Measurements from ENCODE around the gene MPDZ.
A peak's percentile ranks its signal among the peaks of the same experiment; 100 is the strongest.
"Not testable (repeated sequence)": the region's sequence is repeated elsewhere in the genome, so short reads cannot be mapped to it uniquely, and the experiment has no call there.

The MPDZ gene

DNA sequence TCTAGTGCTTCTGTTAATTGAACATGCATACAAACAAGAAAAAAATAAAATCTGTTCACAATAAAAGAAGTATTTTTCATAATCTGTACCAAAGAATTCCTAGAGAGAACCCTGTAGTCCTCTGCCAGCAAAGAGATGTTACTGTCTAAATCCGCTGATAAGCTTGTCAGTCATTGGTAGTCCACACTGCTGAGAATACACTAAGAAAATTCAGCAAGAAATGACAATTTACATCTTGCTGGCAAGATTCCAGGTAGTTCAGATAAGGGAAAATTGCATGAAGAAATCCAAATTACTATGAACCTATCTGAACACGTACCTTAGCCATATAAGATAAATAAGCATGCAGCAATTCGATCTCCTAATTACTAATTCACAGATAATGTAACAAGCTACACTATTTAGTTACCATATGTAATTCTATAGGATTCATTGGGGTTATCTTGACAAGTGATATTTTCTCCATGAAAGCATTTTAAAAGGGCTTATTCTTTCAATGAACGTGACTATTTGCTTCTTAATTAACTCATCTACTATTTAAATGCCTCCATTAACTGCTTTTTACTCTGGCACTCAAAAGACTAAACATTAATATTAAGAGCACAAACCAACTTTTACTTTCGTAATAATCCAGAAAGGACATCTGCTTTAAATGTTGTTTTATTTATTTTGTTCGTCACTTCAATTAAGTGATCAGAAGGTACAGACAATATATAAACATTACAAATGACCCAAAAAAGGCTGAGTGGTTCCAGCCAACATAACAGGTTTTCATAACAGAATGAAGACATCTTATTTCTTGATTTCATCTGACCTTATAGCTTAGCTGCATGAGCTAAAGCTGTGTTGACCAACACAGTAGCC is 9.7 kb downstream of the MPDZ start:
- DNase-seq (ENCODE audit: low read depth): no peak

DNA sequence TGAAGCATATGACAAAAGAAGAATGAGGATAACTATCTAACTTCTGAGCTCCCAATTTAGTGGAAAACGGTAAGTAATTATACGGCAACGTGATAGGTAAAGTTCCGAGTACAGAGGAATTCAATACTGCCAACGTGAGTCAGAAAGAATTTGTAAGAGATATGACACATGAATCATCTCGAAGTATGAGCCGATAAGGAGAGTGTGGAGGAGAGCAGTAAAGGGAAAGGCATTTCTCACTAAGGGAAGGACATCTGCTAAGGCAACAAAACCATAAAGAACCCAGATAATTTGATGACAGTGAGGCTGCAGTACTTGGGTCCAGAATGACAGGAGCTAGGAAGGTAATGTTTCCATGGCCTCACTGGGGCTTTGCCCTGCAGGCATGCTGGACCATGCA is 11.0 kb downstream of the MPDZ start:
- DNase-seq (ENCODE audit: low read depth): no peak
- no peak overlapping the region for H3K4me3 ChIP-seq (ENCODE audit: low read depth, low read length)

More for the DNA sequence above, 9.7 kb downstream of the MPDZ start:
- H3K4me3 ChIP-seq (ENCODE audit: low read depth, low read length): no peak overlapping the region

DNA sequence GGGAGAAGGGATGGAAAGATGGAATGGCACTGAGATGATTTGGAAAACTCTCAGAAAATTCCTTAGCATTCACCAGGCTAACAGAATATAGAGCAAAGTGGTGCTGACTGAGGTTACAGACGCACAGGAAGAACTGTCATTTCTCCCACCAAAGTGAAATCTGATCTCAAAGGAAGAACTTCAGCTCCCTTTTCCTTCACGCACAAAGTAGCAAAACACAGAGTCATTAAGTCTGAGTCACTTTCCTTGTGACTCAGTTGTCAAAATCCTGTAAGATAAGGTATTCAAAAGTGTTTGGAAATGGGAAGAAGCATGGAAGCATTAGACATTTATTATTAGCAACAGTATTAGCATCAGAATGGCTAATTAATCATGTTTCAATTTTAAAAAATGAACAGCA is 11.7 kb downstream of the MPDZ start:
- H3K4me3 ChIP-seq (ENCODE audit: low read depth, low read length): no peak overlapping the region
- peak; percentile 83 for DNase-seq (ENCODE audit: low read depth)

DNA sequence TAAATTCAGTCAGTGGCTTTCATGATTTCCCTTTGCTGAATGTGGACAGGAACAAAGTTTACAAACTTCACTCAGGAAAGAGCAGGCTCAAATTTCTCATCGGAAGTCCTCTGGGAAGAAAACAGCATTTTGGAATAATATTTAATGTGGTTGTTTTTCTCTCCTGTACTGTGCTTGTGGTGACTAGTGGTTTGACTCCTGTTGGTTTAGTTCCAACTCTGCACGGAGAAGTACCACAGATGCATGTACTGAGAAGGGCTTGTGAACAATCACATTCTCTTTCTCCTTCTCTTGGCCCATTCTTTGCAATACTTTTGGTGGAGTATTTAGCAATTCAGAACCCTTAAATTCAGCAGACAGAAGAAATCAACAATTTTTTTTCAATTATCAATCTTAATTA is 13.3 kb downstream of the MPDZ start:
- no peak overlapping the region for H3K4me3 ChIP-seq (ENCODE audit: low read depth, low read length)
- peak; percentile 84 for DNase-seq (ENCODE audit: low read depth)

DNA sequence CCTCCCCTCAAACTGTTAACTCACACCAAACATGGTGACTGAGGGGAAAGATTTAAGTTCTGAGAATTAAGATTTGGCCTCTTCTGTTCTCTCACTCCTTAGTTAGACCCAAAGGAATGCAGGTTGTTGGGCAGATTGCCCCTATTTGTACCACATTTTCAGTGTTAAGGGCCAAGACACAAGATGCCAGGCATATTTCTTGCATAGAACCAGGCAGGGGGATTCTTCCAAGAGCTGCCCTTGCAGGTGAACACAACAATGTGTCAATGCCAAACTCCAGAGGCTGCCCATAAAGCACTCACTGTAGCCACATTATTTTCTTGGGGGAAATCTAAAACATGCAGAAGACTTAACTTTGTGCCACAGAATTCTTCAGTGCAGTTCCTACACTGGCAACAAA is 14.7 kb downstream of the MPDZ start:
- DNase-seq (ENCODE audit: low read depth): no peak

DNA sequence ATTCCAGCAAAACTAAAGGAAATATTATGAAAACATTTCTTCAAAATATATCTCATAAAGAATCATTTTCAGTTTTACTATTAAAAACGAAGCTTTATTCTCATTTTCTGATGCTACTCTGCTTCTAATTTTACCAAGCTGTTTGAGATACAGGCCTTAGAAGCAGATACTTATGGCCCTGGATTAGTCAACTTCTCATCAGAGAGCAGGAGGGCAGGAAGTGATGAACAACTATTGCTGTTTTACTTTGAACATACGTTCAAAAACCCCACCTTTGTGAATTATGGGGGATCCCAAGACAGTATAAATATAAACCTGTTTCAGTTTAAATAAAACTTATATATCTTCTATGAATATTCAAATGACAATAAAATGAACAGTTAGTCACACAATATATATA is 16.0 kb downstream of the MPDZ start:
- no peak overlapping the region for H3K4me3 ChIP-seq (ENCODE audit: low read depth, low read length)
- no peak for DNase-seq (ENCODE audit: low read depth)

More for the DNA sequence above, 14.7 kb downstream of the MPDZ start:
- no peak overlapping the region for H3K4me3 ChIP-seq (ENCODE audit: low read depth, low read length)

DNA sequence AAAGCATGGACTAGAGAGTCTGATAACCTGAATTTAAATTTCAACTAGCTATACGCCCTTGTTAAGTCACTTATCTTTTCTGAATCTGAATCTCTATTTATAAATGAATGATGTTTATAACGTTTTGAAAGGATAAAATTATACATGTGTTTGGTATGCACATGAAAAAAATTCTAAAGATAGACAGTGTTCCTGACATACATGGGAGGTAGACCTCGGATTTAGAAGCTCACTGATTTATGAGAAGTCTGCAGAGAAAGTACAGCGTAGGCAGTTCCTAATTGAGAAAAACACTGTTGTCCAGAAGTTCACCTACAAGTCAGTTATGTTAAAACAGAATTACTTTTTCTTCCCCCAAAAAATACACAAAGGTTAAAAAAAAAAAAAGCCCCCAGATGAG is 26.6 kb downstream of the MPDZ start:
- no peak for DNase-seq (ENCODE audit: low read depth)

DNA sequence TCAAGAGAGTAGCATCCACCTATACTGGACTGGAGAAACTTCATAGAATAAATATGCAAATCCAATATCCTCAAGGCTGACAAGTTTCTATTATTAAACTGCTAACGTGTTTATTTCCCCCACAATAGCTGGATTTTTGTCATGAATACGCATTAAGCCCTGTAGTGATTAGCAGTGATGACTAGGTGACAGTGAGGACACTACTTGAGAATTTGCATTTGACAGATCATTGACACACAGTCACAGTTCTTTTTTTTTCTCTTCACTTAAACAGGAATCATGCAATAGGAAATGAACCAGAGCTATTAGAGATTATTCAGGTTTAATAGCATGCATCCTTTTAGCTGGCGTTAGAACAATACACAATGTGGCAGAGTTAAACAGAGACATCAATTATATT is 35.3 kb downstream of the MPDZ start:
- H3K4me3 ChIP-seq (ENCODE audit: low read depth, low read length): no peak overlapping the region

More for the DNA sequence above, 26.6 kb downstream of the MPDZ start:
- H3K4me3 ChIP-seq (ENCODE audit: low read depth, low read length): no peak overlapping the region

DNA sequence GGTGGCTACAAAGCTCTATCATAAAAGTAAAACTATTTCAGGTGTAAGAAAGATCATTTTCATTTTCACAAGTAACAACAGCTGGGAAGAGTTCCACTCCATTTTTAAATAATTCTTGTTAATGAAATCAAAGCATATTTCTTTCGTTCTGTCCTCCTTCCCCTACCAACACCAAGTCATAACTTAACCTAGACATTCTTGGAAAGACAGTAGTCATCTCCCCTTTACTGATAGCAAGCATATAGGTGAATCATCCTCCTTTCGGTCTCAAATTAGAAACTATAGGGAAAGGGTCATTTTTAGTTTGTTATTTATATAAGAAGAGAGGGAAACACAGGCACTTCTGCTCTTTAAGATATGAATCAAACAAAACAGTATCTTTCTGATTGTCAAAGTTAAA is 38.2 kb downstream of the MPDZ start:
- no peak for DNase-seq (ENCODE audit: low read depth)
- H3K4me3 ChIP-seq (ENCODE audit: low read depth, low read length): no peak overlapping the region

More for the DNA sequence above, 35.3 kb downstream of the MPDZ start:
- DNase-seq (ENCODE audit: low read depth): no peak

DNA sequence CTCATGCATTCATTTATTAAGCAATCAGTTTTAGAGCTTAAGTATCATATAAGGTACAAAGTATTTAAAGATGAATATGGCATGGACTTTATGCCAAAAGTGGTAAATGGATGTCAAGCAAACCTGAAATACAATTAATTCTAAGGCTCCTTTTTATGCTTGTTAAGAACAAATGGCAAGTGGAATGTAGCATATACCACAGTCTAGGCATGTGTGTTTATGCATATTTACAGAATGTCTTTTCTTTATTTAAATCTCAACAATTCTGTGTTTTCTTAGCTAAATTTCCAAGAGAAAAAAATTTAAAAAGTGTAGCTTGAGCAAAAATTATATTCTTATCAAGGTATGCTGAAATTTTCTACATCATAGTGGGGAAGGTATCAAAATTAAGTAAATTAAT is 39.8 kb downstream of the MPDZ start:
- DNase-seq (ENCODE audit: low read depth): no peak
- H3K4me3 ChIP-seq (ENCODE audit: low read depth, low read length): no peak overlapping the region

DNA sequence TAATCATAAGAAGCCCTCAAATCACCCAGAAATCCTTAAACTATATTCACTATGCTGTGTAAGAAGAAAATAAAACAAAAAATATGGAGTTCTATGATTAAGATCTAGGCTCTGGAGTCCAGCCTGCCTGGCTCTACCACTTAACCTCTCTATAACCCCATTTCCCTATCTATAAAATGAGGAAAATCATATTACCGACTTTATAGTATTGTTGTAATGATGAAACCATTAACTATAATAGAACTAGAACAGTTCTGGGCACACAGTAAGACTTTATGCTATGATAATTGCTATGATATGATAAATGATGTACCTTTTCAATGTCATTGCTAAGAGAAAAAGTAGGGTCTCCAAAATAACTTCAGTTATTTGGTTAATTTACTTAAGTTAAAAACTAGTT is 40.3 kb downstream of the MPDZ start:
- H3K4me3 ChIP-seq (ENCODE audit: low read depth, low read length): no peak overlapping the region
- DNase-seq (ENCODE audit: low read depth): no peak

DNA sequence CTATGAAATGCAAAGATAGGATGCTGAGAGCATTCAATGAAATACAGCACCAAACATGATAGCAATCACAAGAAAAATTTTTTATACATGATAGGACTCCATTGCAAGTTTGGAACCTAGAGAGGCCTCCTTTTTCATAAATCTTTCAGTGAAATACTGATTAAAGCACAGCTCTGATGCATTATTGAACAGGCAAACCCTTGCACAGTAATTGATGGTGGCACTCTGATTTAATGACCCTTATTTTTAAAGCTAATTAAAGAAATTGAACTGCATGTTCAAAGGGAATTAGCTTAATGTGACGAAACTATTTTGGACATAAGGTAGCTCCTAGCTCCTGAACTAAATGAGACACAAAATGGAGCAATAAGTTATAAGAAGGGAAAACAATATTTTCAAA is 44.6 kb downstream of the MPDZ start:
- DNase-seq (ENCODE audit: low read depth): no peak
- H3K4me3 ChIP-seq (ENCODE audit: low read depth, low read length): no peak overlapping the region

DNA sequence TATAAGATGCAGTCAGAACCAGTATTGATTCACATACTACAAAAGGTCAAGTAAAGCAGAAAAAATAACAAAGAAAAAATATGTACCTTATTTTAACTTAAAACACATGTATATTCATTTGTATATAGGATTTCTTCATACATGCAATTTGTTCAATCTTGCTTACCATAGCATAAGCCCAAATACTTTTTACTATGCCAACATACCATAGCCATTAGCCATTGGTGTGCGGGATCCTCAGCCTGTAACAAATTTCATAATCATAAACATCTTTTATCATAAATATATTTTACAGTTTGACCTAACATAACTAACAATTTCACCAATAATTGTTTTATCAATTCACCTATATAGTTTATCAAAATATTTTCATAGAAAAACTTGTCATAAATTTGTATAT is 51.1 kb downstream of the MPDZ start:
- H3K4me3 ChIP-seq (ENCODE audit: low read depth, low read length): no peak overlapping the region
- no peak for DNase-seq (ENCODE audit: low read depth)

DNA sequence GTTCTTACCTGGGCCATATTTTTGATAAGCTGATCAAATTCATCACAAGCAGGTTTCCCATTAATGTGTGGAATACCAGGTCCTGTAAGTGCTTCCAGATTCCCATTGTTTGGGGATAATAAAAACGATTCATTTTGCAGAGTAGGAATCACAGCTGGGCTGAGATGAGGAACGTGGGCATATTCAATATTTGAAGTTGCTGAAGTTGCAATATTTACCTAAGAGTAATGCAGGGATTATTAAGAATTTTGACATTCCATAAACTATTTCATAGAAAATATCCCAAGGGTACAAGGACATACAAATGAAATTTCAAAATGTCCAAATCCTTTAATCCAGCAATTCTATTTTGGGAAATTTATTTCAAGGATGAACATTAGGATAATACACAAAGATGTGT is 55.1 kb downstream of the MPDZ start:
- H3K4me3 ChIP-seq (ENCODE audit: low read depth, low read length): no peak overlapping the region

DNA sequence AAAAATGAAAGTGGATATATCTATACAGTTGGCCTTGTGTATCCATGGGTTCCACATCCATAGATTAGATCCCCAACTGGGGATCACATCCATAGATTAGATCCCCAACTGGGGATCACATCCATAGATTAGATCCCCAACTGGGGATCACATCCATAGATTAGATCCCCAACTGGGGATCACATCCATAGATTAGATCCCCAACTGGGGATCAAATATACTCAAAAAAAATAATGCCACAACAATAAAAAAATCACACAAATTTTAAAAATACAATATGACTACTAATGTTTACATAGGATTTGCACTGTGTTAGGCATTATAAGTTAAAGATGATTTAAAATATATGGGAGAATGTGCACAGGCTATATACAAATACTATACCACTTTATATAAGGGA is 56.8 kb downstream of the MPDZ start:
- not testable (repeated sequence) for DNase-seq (ENCODE audit: low read depth); H3K4me3 ChIP-seq (ENCODE audit: low read depth, low read length)

More for the DNA sequence above, 55.1 kb downstream of the MPDZ start:
- no peak for DNase-seq (ENCODE audit: low read depth)

DNA sequence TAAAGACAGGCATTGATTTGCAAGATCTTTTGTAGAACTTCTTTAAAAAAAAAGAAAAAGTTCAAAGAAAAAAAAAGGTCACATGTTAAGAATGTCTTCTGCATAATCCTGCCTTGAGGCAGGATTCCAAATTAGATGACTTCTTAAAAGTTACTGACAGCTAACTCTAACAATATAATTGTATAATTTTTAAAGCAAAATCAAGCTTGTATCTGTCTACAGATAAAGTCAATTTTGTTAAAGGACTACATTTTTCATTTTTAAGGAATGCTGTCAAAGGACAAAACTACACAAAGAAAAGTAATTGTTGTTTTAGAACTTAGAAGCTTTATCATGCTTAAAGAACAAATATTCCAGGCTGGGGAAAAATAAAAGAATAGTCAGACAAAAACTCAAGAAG is 57.8 kb downstream of the MPDZ start:
- DNase-seq (ENCODE audit: low read depth): no peak
- H3K4me3 ChIP-seq (ENCODE audit: low read depth, low read length): no peak overlapping the region

DNA sequence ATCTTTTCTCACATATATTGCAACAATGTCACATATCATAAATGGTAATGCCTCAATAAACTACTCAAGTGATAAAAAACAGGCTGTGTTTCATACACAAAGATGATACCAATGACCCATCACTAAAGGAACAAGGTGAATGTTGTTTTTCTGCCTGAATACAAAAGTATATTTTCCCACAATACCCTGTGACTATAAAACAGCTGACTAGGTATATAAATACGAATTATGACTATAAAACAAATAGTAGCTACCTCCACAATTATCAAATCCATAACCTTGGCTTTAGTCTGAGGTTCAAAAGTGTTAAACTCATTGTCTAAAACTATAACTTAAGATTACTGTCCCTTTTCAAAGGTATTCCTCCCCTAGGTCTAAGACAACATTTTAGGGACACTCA is 58.7 kb downstream of the MPDZ start:
- no peak for DNase-seq (ENCODE audit: low read depth)
- no peak overlapping the region for H3K4me3 ChIP-seq (ENCODE audit: low read depth, low read length)

DNA sequence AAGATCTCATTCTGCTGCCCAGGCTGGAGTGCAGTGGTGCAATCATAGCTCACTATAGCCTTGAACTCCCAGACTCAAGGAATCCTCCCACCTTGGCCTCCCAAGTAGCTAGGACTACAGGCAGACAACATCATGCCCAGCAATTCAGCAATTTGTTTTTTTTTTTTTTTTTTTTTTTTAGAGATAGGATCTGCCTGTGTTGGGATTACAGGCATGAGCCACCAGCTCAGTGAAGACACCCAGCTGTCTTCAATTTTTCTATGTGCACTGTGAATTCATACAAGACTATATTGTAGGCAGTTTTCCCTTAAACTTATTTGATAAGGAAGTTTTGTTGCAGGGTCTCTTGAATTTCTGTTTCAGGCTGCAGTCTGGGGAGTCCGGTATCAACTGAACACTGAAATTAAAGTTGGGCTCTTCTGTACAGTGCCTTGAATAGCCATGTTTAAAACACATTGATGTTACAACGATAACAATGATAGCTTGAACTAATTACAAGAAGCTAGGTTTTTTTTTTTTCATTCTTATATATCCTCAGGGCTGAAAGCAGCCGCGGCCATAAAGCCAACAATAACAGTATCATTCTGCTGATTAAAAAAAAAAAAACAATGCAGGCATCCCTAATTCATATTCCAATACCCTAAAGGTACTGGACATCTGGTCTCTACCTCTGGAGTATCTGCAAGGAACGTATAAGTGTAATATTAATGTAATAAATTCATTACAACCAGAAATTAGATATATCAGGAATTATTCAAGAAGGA is 63.5 kb downstream of the MPDZ start:
- DNase-seq (ENCODE audit: low read depth): no peak
- no peak overlapping the region for H3K4me3 ChIP-seq (ENCODE audit: low read depth, low read length)

DNA sequence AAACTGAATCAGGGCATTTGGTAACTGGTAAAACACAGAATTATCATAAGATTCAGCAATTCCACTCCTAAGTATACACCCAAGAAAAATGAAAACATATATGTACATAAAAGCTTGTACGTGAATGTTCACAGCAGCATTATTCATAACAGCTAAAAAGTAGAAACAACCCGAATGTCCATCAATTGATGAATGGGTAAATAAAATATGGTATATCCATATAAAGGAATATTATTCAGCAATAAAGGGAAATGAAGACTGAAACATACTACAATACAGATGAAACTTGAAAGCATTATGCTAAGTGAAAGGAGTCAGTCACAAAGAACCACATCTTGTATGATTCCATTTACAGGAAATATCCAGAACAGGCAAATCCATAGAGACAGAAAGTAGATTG is 65.5 kb downstream of the MPDZ start:
- DNase-seq (ENCODE audit: low read depth): no peak
- H3K4me3 ChIP-seq (ENCODE audit: low read depth, low read length): no peak overlapping the region

DNA sequence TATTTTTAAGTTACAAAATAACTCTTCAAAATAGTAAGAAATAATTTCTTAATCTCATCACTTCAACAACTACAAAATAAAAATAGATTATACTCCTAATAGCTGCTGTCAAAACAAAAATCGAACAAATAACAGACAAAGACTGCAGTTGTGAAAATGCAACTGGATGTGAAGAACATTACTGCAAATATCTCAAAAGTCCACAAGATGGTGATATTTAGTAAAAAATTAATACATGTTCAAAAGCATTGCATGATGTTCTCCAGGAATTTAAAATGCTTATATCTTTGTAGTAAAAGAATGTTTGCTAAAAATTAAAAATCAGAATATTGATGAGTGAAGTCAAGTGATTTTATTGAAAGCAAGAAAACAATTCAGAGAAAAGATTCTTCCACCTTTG is 66.2 kb downstream of the MPDZ start:
- no peak for DNase-seq (ENCODE audit: low read depth)
- H3K4me3 ChIP-seq (ENCODE audit: low read depth, low read length): no peak overlapping the region

DNA sequence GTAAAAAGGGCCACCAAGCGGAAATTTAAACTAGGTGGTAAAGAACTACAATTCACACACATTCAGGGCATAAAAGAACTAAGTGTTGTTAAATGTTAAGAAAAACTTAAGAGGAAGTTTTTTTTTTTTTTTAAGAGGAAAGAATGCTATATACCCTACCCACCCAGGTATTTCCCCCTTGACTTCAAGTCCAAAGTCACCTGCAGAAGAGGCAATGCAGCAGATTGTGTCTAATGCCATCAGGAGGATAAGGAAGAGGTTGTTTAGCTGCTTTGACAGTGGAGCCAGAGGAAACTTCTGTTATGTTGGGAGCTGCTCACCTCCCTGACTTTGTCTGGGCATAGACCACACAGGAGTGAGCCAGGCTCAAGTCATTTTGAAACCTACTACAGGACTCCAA is 69.2 kb downstream of the MPDZ start:
- DNase-seq (ENCODE audit: low read depth): no peak
- no peak overlapping the region for H3K4me3 ChIP-seq (ENCODE audit: low read depth, low read length)
